K562 (cell line): Measurements from ENCODE around the gene CBX8. TPM values are rescaled to one million over a fixed set of nuclear protein-coding genes. Genes with fewer than 3 reads are reported as not detected.

ENCODE experiments used
- ATAC-seq: fragments of 200-7000 bp; cut with Tn5 transposase; 3 replicates; pipeline ENCODE4 v1.9.1; 2020; ENCODE audit warnings: moderate library complexity
- BruUV-seq: library from RNA; stranded (reverse); fragments of 400-500 nt; replicated peaks from 2 replicates; lab custom pipeline; 2021; lab: Mats Ljungman, UMichigan
- CTCF ChIA-PET: fragments of 300-600 bp; formaldehyde crosslinking; extraction: SDS; loops from one replicate; lab custom pipeline; 2021; ENCODE audit warnings: low intra/inter-chr PET ratio; lab: Yijun Ruan, JAX
- POLR2A ChIA-PET: fragments of 300-600, 350-650 bp; sonication (Branson Sonifier 250); formaldehyde crosslinking; extraction: SDS; loops from one replicate; lab custom pipeline; 2021; ENCODE audit warnings: antibody characterized with exemption, inconsistent platforms; lab: Yijun Ruan, JAX
- DNase-seq, 4 experiments: peaks; one replicate each; pipeline versions ENCODE4 v3.0.0 to v3.0.0-alpha.2; 2011 to 2018; ENCODE audit warnings: low spot score in 3 of 4, mixed read lengths in 3 of 4; ENCODE audit errors: extremely low read depth in 1 of 4
- FAIRE-seq: peaks from 2 replicates; lab custom pipeline; 2011; peaks lifted over from hg19 to GRCh38; lab: Jason Lieb, UNC
- H2AFZ ChIP-seq: 2 replicates; pipeline ENCODE4 v1.6.0; 2011; ENCODE audit warnings: low read depth, low read length, control low read depth, inconsistent platforms
- H3K27ac ChIP-seq: fragments of 200-600 bp; 3 replicates; pipeline ENCODE4 v1.8.0; 2011; ENCODE audit warnings: low read depth, mild to moderate bottlenecking, control low read depth, inconsistent platforms, low read length, moderate library complexity, mixed read lengths; ENCODE audit errors: extremely low read depth
- H3K27me3 ChIP-seq, 2 experiments: fragments of 300-600 bp in 1 of 2; 2 replicates in 1 of 2; 3 replicates in 1 of 2; pipeline versions ENCODE4 v1.6.0 to v1.8.0; 2011; ENCODE audit warnings: inconsistent platforms in 2 of 2, low read length in 2 of 2, mild to moderate bottlenecking in 1 of 2, mixed read lengths in 1 of 2, moderate library complexity in 1 of 2; ENCODE audit not compliant: control insufficient read depth in 2 of 2, insufficient read depth in 2 of 2
- H3K36me3 ChIP-seq: fragments of 300-600 bp; 3 replicates; pipeline ENCODE4 v1.8.0; 2011; ENCODE audit warnings: mild to moderate bottlenecking, low read length, inconsistent platforms; ENCODE audit not compliant: control insufficient read depth, insufficient read depth
- H3K4me1 ChIP-seq, 2 experiments: fragments of 200-600 bp in 1 of 2; replicated peaks in 1 of 2; 2 replicates in 1 of 2; 3 replicates in 1 of 2; pipeline versions ENCODE4 v1.5.1 to v1.8.0; 2011; ENCODE audit warnings: inconsistent platforms in 2 of 2, low read length in 2 of 2, mild to moderate bottlenecking in 1 of 2, mixed read lengths in 1 of 2, moderate library complexity in 1 of 2; ENCODE audit not compliant: control insufficient read depth in 2 of 2, insufficient read depth in 2 of 2
- H3K4me2 ChIP-seq: 2 replicates; pipeline ENCODE4 v1.6.1; 2011; ENCODE audit warnings: low read length, control low read depth, inconsistent platforms, mixed read lengths; ENCODE audit not compliant: insufficient read depth
- H3K4me3 ChIP-seq: fragments of 200-600 bp; sonication (generic), shearing (Covaris generic); 2 replicates; pipeline ENCODE4 v1.5.1; 2016; ENCODE audit warnings: control low read depth, inconsistent platforms
- H3K79me2 ChIP-seq: fragments of 200-600 bp; 3 replicates; pipeline ENCODE4 v1.8.0; 2011; ENCODE audit warnings: low read length, inconsistent platforms; ENCODE audit not compliant: control insufficient read depth, insufficient read depth
- H3K9ac ChIP-seq, 2 experiments: 2 replicates each; pipeline versions ENCODE4 v1.6.0 to v1.6.1; 2011; ENCODE audit warnings: low read depth in 2 of 2, low read length in 2 of 2, control low read depth in 1 of 2, inconsistent platforms in 1 of 2, mild to moderate bottlenecking in 1 of 2, mixed read lengths in 1 of 2; ENCODE audit not compliant: insufficient read depth in 1 of 2
- H3K9me1 ChIP-seq: one replicate; pipeline ENCODE4 v1.6.0; 2011; ENCODE audit warnings: inconsistent platforms, mild to moderate bottlenecking, low read length, moderate library complexity; ENCODE audit not compliant: control insufficient read depth, insufficient read depth
- H3K9me3 ChIP-seq: replicated peaks from 2 replicates; pipeline ENCODE4 v1.5.1; 2011; ENCODE audit warnings: low read depth, low read length, inconsistent platforms; ENCODE audit not compliant: control insufficient read depth, insufficient read depth
- H4K20me1 ChIP-seq: replicated peaks from 2 replicates; pipeline ENCODE4 v1.6.1; 2011; ENCODE audit warnings: low read length, inconsistent platforms, mixed read lengths; ENCODE audit not compliant: control insufficient read depth, insufficient read depth
- AFF1 ChIP-seq, 2 experiments: fragments of 450-650 bp; IDR thresholded peaks; 2 replicates each; pipeline ENCODE4 v1.6.1; 2018; ENCODE audit warnings: mild to moderate bottlenecking in 2 of 2, low read depth in 1 of 2; ENCODE audit not compliant: partially characterized antibody in 2 of 2
- ERF ChIP-seq: fragments of 450-650 bp; formaldehyde crosslinking; IDR thresholded peaks from 2 replicates; pipeline ENCODE4 v1.4.0; 2020; ENCODE audit warnings: mild to moderate bottlenecking, mixed read lengths
- HMG20A ChIP-seq: fragments of 450-650 bp; formaldehyde crosslinking; conservative IDR thresholded peaks from 2 replicates; pipeline ENCODE4 v1.4.0; 2020; ENCODE audit warnings: mild to moderate bottlenecking, mixed read lengths
- POLR2G ChIP-seq: fragments of 200-400 bp; formaldehyde crosslinking; IDR thresholded peaks from 2 replicates; pipeline ENCODE4 v1.6.1; 2017; ENCODE audit warnings: low read depth, mild to moderate bottlenecking, antibody characterized with exemption, low read length, moderate library complexity
- SMAD4 ChIP-seq: fragments of 250-450 bp; sonication (Bioruptor Pico); conservative IDR thresholded peaks from 2 replicates; pipeline ENCODE4 v1.8.0; 2021; ENCODE audit warnings: inconsistent platforms, mild to moderate bottlenecking, moderate library complexity
- USF2 ChIP-seq: sonication (generic); formaldehyde crosslinking; IDR thresholded peaks from 2 replicates; pipeline ENCODE4 v1.5.0; 2020; ENCODE audit warnings: missing genetic modification reagents
- WGBS: fragments of 100-300 bp; shearing (Covaris generic); methylation state at CpG from one replicate; pipeline ENCODE4 v1.1.6; 2016; ENCODE audit warnings: low coverage, mixed read lengths; ENCODE audit not compliant: insufficient coverage; ENCODE audit errors: missing lambda C conversion rate; 5-methylcytosine and 5-hydroxymethylcytosine counted together
- in situ Hi-C: fragments of 300-500 bp; cut with MboI; formaldehyde crosslinking; loops from 4 replicates; pipeline ENCODE4 v1.15.0; 2018; ENCODE audit warnings: inconsistent platforms, mixed read lengths
- intact Hi-C: fragments of 100-400 bp; cut with micrococcal nuclease; formaldehyde crosslinking; loops from 2 replicates; pipeline ENCODE4 v1.14.2; 2022
- polyA plus RNA-seq, 8 experiments: library from polyadenylated mRNA; depleted of rRNA in 4 of 8; stranded (reverse) in 5 of 8; unstranded in 3 of 8; fragments of >200 nt; fragmentation: Nextera tagmentation in 2 of 8; fragmentation: Illumina TruSeq in 1 of 8; extraction: Ambion mirVana in 2 of 8; extraction: Trizol in 1 of 8; gene quantifications; 2 replicates each; pipeline versions ENCODE4 v1.2.1 to v1.2.3, GENCODE V29; 2011 to 2014; ENCODE audit warnings: inconsistent platforms in 1 of 8, missing spikeins in 1 of 8
- total RNA-seq, 7 experiments: library from RNA; depleted of rRNA in 6 of 7; stranded (reverse); fragments of >200 nt in 6 of 7; fragmentation: Illumina TruSeq in 2 of 7; extraction: Trizol in 2 of 7; gene quantifications; 2 replicates each; pipeline versions ENCODE4 v1.2.1 to v1.2.3, GENCODE V29; 2011 to 2021; ENCODE audit warnings: low replicate concordance in 1 of 7

The CBX8 gene
- total and polyA plus RNA-seq, 9 of the 15 experiments (the other 6 are each of a cell fraction or from before 2014, with no cell fraction given), result 0.08 to 11.9 (median 2.6) TPM

- BruUV-seq, result no TSS peak
- no peak for ATAC-seq
- peaks cover 3 to 44% of the 10 kb centered on the region in 2 experiments; a peak in 2 of 5 replicates for H3K4me1 ChIP-seq
- no peak overlapping the region for H2AFZ ChIP-seq
- H3K27me3 ChIP-seq, result no peaks in the 10 kb centered on the region
- ChIA-PET POLR2A (interaction anchor here (0.6 to 2.1 kb wide), 8 partner anchors 8 to 100 kb away, joined by 3 to 11 read pairs (median 4); partner anchors contain the start of genes CBX2 and CBX8), CTCF (no interaction called here)
- TF ChIP-seq SMAD4 (CRISPR knock-in tag) (no peak), USF2 (CRISPR knock-in tag) (no peak), AFF1 (IDR thresholded peaks at IDR 0.05; ENCODE audit: low read depth in 1 of 2, partially characterized antibody in 2 of 2) (no peak), HMG20A (CRISPR knock-in tag) (no peak), ERF (no peak), POLR2G (peak; percentile 3)
- FAIRE-seq, result no peak
- H3K79me2 ChIP-seq, result no peaks in the 10 kb centered on the region
- H3K4me3 ChIP-seq, result no peak overlapping the region
- WGBS, result 76% methylated on average over 14 of the region's 15 CpGs
- peaks cover 41% of the 10 kb centered on the region; the same call in 1 of the 3 replicates for H3K36me3 ChIP-seq
- H3K9ac ChIP-seq, result peak overlapping the region in 1 of 2 experiments; percentile 75; a peak in 2 of 4 replicates
- H3K4me2 ChIP-seq, result no peak overlapping the region
- intact Hi-C loops (loop anchor here (5.0 kb wide), 1 partner anchor 39 kb away; no protein-coding TSS in a partner anchor), in situ Hi-C loops (no loop called here)
- H3K27ac ChIP-seq, result no peak overlapping the region
- H3K9me3 ChIP-seq, result no peaks in the 10 kb centered on the region
- H3K9me1 ChIP-seq, result no peaks in the 10 kb centered on the region
- DNase-seq, result no peak
- H4K20me1 ChIP-seq, result no peaks in the 10 kb centered on the region
Observed at GRCh38 chr17:79785900-79786810, 10.7 kb downstream of the CBX8 start.
